Psoas muscle (tissue), 8 donors: ENCODE results near the gene PPP3CB. TPM values are rescaled to one million over a fixed set of nuclear protein-coding genes. Genes with fewer than 3 reads are reported as not detected.

Source experiments
- ATAC-seq, 4 donors: fragments of 200-7000 bp; cut with Tn5 transposase; one replicate each; pipeline ENCODE4 v1.9.1; 2020; ENCODE audit warnings: moderate library complexity in 3 of 4, mild to moderate bottlenecking in 2 of 4
- DNase-seq, 2 donors: peaks; one replicate each; pipeline ENCODE4 v3.0.0-alpha.2; 2020
- H3K27ac ChIP-seq: fragments of 200-600 bp; one replicate; pipeline ENCODE4 v1.8.0; 2022
- H3K27me3 ChIP-seq, 3 donors: fragments of 200-600 bp in 1 of 3; one replicate each; pipeline versions ENCODE4 v1.6.1 to v1.8.0; 2013 to 2022; ENCODE audit warnings: low read length in 2 of 3, mild to moderate bottlenecking in 2 of 3, moderate library complexity in 1 of 3; ENCODE audit not compliant: insufficient read depth in 3 of 3
- H3K36me3 ChIP-seq, 2 donors: fragments of 200-600 bp in 1 of 2; one replicate each; pipeline versions ENCODE4 v1.6.1 to v1.8.0; 2013 to 2022; ENCODE audit warnings: low read depth in 1 of 2, mild to moderate bottlenecking in 1 of 2, moderate library complexity in 1 of 2; ENCODE audit not compliant: insufficient read depth in 1 of 2
- H3K4me1 ChIP-seq: fragments of 200-600 bp; one replicate; pipeline ENCODE4 v1.8.0; 2022
- H3K4me3 ChIP-seq: fragments of 200-600 bp; one replicate; pipeline ENCODE4 v1.8.0; 2022; ENCODE audit warnings: mild to moderate bottlenecking
- H3K9me3 ChIP-seq: fragments of 200-600 bp; one replicate; pipeline ENCODE4 v1.8.0; 2022
- CTCF ChIP-seq: fragments of 200-600 bp; IDR thresholded peaks from one replicate; pipeline ENCODE4 v1.8.0; 2022; ENCODE audit warnings: antibody characterized with exemption
- WGBS, 3 donors: extraction: QIAGEN DNeasy Blood & Tissue Kit; methylation state at CpG; one replicate each; pipeline versions ENCODE4 v1.1.6 to v1.1.7; 2013; 5-methylcytosine and 5-hydroxymethylcytosine counted together
- intact Hi-C, 2 donors: fragments of 100-400 bp; cut with DNase I; formaldehyde crosslinking; loops; one replicate each; pipeline versions ENCODE4 v1.11.0 to v1.14.2; 2022
- polyA plus RNA-seq, 3 donors: library from polyadenylated mRNA; stranded (reverse); fragments of 200-250 nt; gene quantifications; one replicate each; pipeline ENCODE4 v1.2.3, GENCODE V29; 2013
- total RNA-seq, 4 donors: library from RNA; stranded (reverse); fragmentation: NEBNext Ultra II Directional in 2 of 4; extraction: Animal tissue kit (Norgen Biotek cat#: 25700) in 2 of 4; gene quantifications; one replicate each; pipeline versions ENCODE4 v1.2.1 to v1.2.4, GENCODE V29; 2021 to 2023
- donor health status: healthy with polysubstance abuse.
- donor health status: DM: no; HTN: no; CAD: no; lungs with moderate emphysema.
- donor health status: Bipolar disorder and iron deficiency.
- donor health status: healthy.
- donor health status: DM: yes; HTN: yes; CAD: no.
- donor health status: DM: no; HTN: no; CAD: no.
- donor health status: DM: no; HTN: no; CAD: no.
- donor health status: DM: yes; HTN: yes; CAD: no.

The PPP3CB gene
- total and polyA plus RNA-seq, 7 donors = 52.2 to 177 (median 132) TPM

DNA sequence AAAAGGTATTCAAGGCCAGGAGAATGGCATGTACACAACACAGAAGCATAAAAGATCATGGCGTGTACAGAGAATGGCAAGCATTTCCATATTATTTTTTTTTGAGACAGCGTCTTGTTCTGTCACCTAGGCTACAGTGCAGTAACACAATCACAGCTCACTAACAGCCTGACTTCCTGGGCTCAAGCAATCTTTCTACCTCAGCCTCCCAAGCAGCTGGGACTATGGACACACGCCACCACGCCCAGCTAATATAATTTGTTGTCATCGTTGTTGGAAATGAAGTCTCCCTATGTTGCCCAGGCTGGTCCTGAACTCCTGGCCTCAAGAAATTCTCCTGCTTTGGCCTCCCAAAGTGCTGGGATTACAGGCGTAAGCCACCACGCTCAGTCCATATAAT is 109.2 kb downstream of the PPP3CB start:
- no peak overlapping the region for H3K4me3 ChIP-seq
- TF ChIP-seq CTCF = no peak
- no peaks in the 10 kb centered on the region for H3K9me3 ChIP-seq
- no peaks in the 10 kb centered on the region for H3K27me3 ChIP-seq
- no peak for ATAC-seq
- DNase-seq = no peak
- no peak overlapping the region for H3K27ac ChIP-seq
- no peaks in the 10 kb centered on the region for H3K4me1 ChIP-seq
- 93 to 96% (median 94%) methylated on average over 7 of the region's 7 CpGs for WGBS, 3 donors
- intact Hi-C loops = loop anchor here in 1 of 2 donors (10.0 kb wide), 1 partner anchor 252 kb away; no protein-coding TSS in a partner anchor
- peaks cover 11 to 98% of the 10 kb centered on the region in 2 donors for H3K36me3 ChIP-seq

Other genes with a start within 250 kb of the PPP3CB start
- gene DNAJC9, start 248.8 kb downstream of the PPP3CB start, total RNA-seq = 10 to 100 TPM in 1 of 4 donors, 1 to 10 TPM in 3; 6.6 to 11.2 (median 8.6) TPM
- 10 to 100 TPM in 2 of 3 donors, 1 to 10 TPM in 1; 6.3 to 16.6 (median 10.3) TPM for gene DNAJC9, start 248.8 kb downstream of the PPP3CB start, polyA plus RNA-seq
- 100 to 1,000 TPM; 104 to 129 (median 119) TPM for gene MRPS16, start 243.4 kb downstream of the PPP3CB start, total RNA-seq
- 100 to 1,000 TPM in 2 of 3 donors, 10 to 100 TPM in 1; 82.2 to 132 (median 128) TPM for gene MRPS16, start 243.4 kb downstream of the PPP3CB start, polyA plus RNA-seq
- under 1 TPM; 0.38 to 0.86 (median 0.64) TPM for gene CFAP70, start 137.2 kb downstream of the PPP3CB start, total RNA-seq
- under 1 TPM; 0.08 to 0.83 (median 0.30) TPM for gene CFAP70, start 137.2 kb downstream of the PPP3CB start, polyA plus RNA-seq
- gene ANXA7, start 82.0 kb downstream of the PPP3CB start, total RNA-seq = 100 to 1,000 TPM; 134 to 205 (median 161) TPM
- 100 to 1,000 TPM in 1 of 3 donors, 10 to 100 TPM in 2; 69.0 to 166 (median 99.1) TPM for gene ANXA7, start 82.0 kb downstream of the PPP3CB start, polyA plus RNA-seq
- 100 to 1,000 TPM in 2 of 4 donors, 10 to 100 TPM in 2; 17.0 to 253 (median 80.5) TPM for gene MSS51, start 62.5 kb downstream of the PPP3CB start, total RNA-seq
- 1 to 10 TPM; 2.0 to 8.9 (median 7.3) TPM for gene MSS51, start 62.5 kb downstream of the PPP3CB start, polyA plus RNA-seq
- gene USP54, start 95.3 kb upstream of the PPP3CB start, total RNA-seq = 100 to 1,000 TPM in 2 of 4 donors, 10 to 100 TPM in 2; 47.7 to 216 (median 110) TPM
- gene USP54, start 95.3 kb upstream of the PPP3CB start, polyA plus RNA-seq = 10 to 100 TPM; 32.6 to 94.3 (median 65.9) TPM
- gene MYOZ1, start 145.4 kb upstream of the PPP3CB start, total RNA-seq = 1,000 to 10,000 TPM in 3 of 4 donors, 100 to 1,000 TPM in 1; 805 to 1,915 (median 1,417) TPM
- 1,000 to 10,000 TPM in 1 of 3 donors, 100 to 1,000 TPM in 2; 318 to 1,157 (median 878) TPM for gene MYOZ1, start 145.4 kb upstream of the PPP3CB start, polyA plus RNA-seq
- gene SYNPO2L, start 160.0 kb upstream of the PPP3CB start, total RNA-seq = 100 to 1,000 TPM; 132 to 289 (median 185) TPM
- 10 to 100 TPM in 2 of 3 donors, 1 to 10 TPM in 1; 8.8 to 60.7 (median 27.3) TPM for gene SYNPO2L, start 160.0 kb upstream of the PPP3CB start, polyA plus RNA-seq
- gene AGAP5, start 202.1 kb upstream of the PPP3CB start, total RNA-seq = 1 to 10 TPM; 1.4 to 3.6 (median 2.9) TPM
- 1 to 10 TPM; 2.1 to 2.3 (median 2.2) TPM for gene AGAP5, start 202.1 kb upstream of the PPP3CB start, polyA plus RNA-seq
- 10 to 100 TPM; 44.8 to 60.2 (median 52.0) TPM for gene SEC24C, start 248.3 kb upstream of the PPP3CB start, total RNA-seq
- gene SEC24C, start 248.3 kb upstream of the PPP3CB start, polyA plus RNA-seq = 10 to 100 TPM; 28.8 to 60.5 (median 56.2) TPM